Measurements from ENCODE around the gene NUTF2.

DNA sequence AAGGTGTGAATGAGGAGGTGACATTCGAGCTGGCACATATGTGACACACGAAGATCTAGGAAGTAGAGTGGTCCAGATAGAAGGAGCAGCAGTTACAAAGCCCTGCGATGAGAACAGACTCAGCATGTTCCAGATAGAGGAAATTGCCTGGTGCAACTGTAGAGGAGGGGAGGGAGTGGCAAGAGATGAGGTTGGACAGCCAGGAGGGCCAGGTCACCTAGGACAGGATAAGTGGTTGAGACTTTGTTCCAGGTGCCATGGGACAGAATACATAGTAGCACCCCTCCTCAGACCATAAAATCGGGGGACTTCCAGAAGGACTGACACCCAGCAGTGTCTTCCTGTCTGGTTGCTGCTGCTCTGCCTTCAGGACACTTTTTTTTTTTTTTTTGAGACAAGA lies 11.8 kb downstream of the NUTF2 start:
- TF ChIP-seq CTCF (conservative IDR thresholded peaks at IDR 0.05; ENCODE audit: low read depth, low read length) = no peak
- no peak for TF ChIP-seq EZH2 (IDR thresholded peaks at IDR 0.05; ENCODE audit: borderline replicate concordance, low read depth, low read length, poor library complexity, severe bottlenecking)
